Mesendoderm (in vitro differentiated cells): ENCODE results near the gene SLC39A3.
"Not testable (repeated sequence)": the region's sequence is repeated elsewhere in the genome, so short reads cannot be mapped to it uniquely, and the experiment has no call there.

Experiments used
- DNase-seq: peaks from one replicate; pipeline ENCODE4 v3.0.0; 2013
- H2AK5ac ChIP-seq: 2 replicates; pipeline ENCODE4 v1.6.1; 2013; ENCODE audit warnings: low read length, inconsistent platforms
- H2BK120ac ChIP-seq: 2 replicates; pipeline ENCODE4 v1.6.1; 2013; ENCODE audit warnings: low read depth, mild to moderate bottlenecking, low read length, moderate library complexity, mixed read lengths
- H2BK15ac ChIP-seq: replicated peaks from 2 replicates; pipeline ENCODE4 v1.6.1; 2013; ENCODE audit warnings: low read depth, mild to moderate bottlenecking, moderate library complexity
- H2BK5ac ChIP-seq: 2 replicates; pipeline ENCODE4 v1.6.1; 2013; ENCODE audit warnings: low read length, inconsistent platforms
- H3K18ac ChIP-seq: 2 replicates; pipeline ENCODE4 v1.6.1; 2013; ENCODE audit warnings: mild to moderate bottlenecking, low read length, mixed read lengths
- H3K23ac ChIP-seq: one replicate; pipeline ENCODE4 v1.6.1; 2013; ENCODE audit warnings: low read length
- H3K27ac ChIP-seq: 2 replicates; pipeline ENCODE4 v1.5.1; 2013; ENCODE audit warnings: low read depth, mild to moderate bottlenecking, inconsistent platforms, low read length, moderate library complexity
- H3K27me3 ChIP-seq: 2 replicates; pipeline ENCODE4 v1.6.1; 2013; ENCODE audit warnings: low read length, control low read depth, mild to moderate bottlenecking, inconsistent platforms; ENCODE audit not compliant: insufficient read depth, poor library complexity
- H3K36me3 ChIP-seq: 2 replicates; pipeline ENCODE4 v1.6.1; 2013; ENCODE audit warnings: low read length, inconsistent platforms; ENCODE audit not compliant: control insufficient read depth, insufficient read depth
- H3K4ac ChIP-seq: one replicate; pipeline ENCODE4 v1.6.1; 2013; ENCODE audit warnings: low read depth, mild to moderate bottlenecking, low read length, moderate library complexity
- H3K4me1 ChIP-seq: 2 replicates; pipeline ENCODE4 v1.6.1; 2013; ENCODE audit warnings: low read depth, low read length, inconsistent platforms; ENCODE audit not compliant: control insufficient read depth
- H3K4me2 ChIP-seq: 2 replicates; pipeline ENCODE4 v1.6.1; 2013; ENCODE audit warnings: low read length
- H3K4me3 ChIP-seq: 2 replicates; pipeline ENCODE4 v1.5.1; 2013; ENCODE audit warnings: mild to moderate bottlenecking, low read length
- H3K56ac ChIP-seq: one replicate; pipeline ENCODE4 v1.6.1; 2013; ENCODE audit warnings: low read length
- H3K79me1 ChIP-seq: 2 replicates; pipeline ENCODE4 v1.6.1; 2013; ENCODE audit warnings: low read length, inconsistent platforms
- H3K79me2 ChIP-seq: 2 replicates; pipeline ENCODE4 v1.6.1; 2013; ENCODE audit warnings: mild to moderate bottlenecking, low read length; ENCODE audit not compliant: control insufficient read depth, insufficient read depth
- H3K9ac ChIP-seq: 2 replicates; pipeline ENCODE4 v1.6.1; 2013; ENCODE audit warnings: low read length, inconsistent platforms
- H4K5ac ChIP-seq: one replicate; pipeline ENCODE4 v1.6.1; 2013; ENCODE audit warnings: low read length
- H4K8ac ChIP-seq: one replicate; pipeline ENCODE4 v1.6.1; 2013; ENCODE audit warnings: low read depth, mild to moderate bottlenecking, control low read depth, low read length, moderate library complexity
- WGBS: extraction: QIAGEN DNeasy Blood & Tissue Kit; methylation state at CpG from one replicate; pipeline ENCODE4 v1.1.7; 2013; ENCODE audit warnings: low lambda C conversion rate, missing lambda C conversion rate; ENCODE audit not compliant: insufficient coverage; ENCODE audit errors: extremely low coverage; 5-methylcytosine and 5-hydroxymethylcytosine counted together

Gene SLC39A3

DNA sequence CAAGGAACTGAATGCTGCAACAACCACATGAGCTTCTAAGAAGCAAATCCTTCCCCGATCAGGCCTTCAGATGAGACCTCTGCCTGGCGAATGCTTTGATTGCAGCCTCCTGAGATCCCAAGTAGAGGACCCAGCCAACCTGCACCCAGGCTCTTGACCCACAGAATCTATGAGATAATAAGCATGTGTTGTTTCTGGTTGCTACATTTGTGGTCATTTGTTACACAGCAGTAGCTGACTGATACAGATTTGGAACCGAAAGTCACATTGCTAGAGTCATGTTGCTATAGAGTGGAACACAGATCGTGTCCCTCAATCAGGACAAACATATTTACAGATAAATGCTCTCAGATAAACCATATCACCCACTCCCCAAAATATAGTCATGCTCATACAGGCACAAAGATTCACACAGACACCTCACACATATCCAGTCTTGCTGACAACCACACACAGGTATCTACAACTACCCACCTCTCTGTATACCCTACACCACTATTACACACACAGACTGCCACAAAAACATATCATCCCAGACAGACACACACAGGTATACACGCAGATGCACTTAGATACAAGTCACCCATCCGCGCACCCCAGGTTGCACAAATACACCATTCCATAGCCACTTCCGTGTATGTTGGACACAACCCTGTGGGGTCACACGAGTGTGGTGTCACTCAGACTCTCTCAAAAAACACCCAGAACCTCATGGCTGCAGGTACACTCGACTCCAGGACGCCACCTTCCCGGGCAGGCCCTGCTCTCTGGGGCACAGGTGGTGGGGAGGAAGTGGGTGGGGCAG is 24.1 kb downstream of the SLC39A3 start:
- H3K79me1 ChIP-seq: no peaks in the 10 kb centered on the region
- H3K9ac ChIP-seq: no peak overlapping the region
- no peak overlapping the region for H2AK5ac ChIP-seq
- no CpG with 5 or more reads among the region's 12 CpGs for WGBS
- H2BK120ac ChIP-seq: no peak overlapping the region
- H3K36me3 ChIP-seq: no peaks in the 10 kb centered on the region
- H3K4me3 ChIP-seq: no peak overlapping the region
- H3K4me2 ChIP-seq: no peak overlapping the region
- no peak overlapping the region for H3K23ac ChIP-seq
- H3K27ac ChIP-seq: no peak overlapping the region
- no peaks in the 10 kb centered on the region for H3K4me1 ChIP-seq
- H2BK15ac ChIP-seq: no peak overlapping the region
- no peak overlapping the region for H3K18ac ChIP-seq
- no peak overlapping the region for H3K4ac ChIP-seq
- H3K56ac ChIP-seq: no peak overlapping the region
- H4K5ac ChIP-seq: no peak overlapping the region
- no peaks in the 10 kb centered on the region for H3K79me2 ChIP-seq
- no peak for DNase-seq
- no peak overlapping the region for H2BK5ac ChIP-seq
- H3K27me3 ChIP-seq: no peaks in the 10 kb centered on the region
- no peak overlapping the region for H4K8ac ChIP-seq

DNA sequence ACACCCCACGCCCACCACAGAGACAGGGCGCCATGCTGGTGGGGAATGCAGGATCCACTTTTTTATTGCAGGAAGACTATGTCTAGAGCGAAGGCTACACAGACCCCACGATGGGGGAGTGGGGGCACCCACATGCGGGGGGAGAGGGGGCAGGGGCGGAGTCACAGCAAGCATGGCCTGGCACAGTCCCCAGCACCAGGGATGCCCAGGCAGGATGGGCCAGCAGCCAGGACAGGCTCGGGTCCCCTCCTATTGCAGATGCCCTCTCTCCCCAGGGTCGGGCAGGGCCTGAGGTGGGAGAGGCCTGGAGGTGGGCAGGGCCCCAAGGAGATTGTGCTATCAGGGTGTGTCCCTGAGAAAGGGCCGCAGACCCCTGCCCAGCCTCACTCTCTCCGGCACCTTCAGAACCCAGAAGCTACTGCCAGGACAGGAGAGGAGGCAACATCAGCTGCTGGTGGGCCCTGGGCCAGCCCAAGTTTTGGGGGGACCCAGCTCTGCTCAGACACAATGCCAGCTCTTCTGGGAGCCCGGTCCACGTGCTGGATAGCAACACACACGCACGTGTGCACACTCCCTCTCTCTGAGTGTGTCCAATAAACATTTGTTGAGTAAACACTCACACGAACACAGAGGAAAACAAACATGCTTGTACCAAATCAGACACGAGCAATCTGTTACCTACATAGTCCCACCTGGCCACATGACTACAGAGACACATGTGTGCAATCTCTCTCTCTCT is 25.1 kb downstream of the SLC39A3 start:
- no peak overlapping the region for H2BK120ac ChIP-seq
- no peaks in the 10 kb centered on the region for H3K79me1 ChIP-seq
- no peak overlapping the region for H3K4ac ChIP-seq
- no CpG with 5 or more reads among the region's 16 CpGs for WGBS
- no peaks in the 10 kb centered on the region for H3K27me3 ChIP-seq
- DNase-seq: no peak
- H3K4me1 ChIP-seq: no peaks in the 10 kb centered on the region
- no peak overlapping the region for H2BK15ac ChIP-seq
- H4K5ac ChIP-seq: no peak overlapping the region
- H3K79me2 ChIP-seq: no peaks in the 10 kb centered on the region
- H3K4me2 ChIP-seq: no peak overlapping the region
- no peak overlapping the region for H2AK5ac ChIP-seq
- no peak overlapping the region for H3K9ac ChIP-seq
- H3K36me3 ChIP-seq: no peaks in the 10 kb centered on the region
- H3K4me3 ChIP-seq: no peak overlapping the region
- H3K23ac ChIP-seq: no peak overlapping the region
- no peak overlapping the region for H3K56ac ChIP-seq
- H3K18ac ChIP-seq: no peak overlapping the region
- no peak overlapping the region for H3K27ac ChIP-seq
- no peak overlapping the region for H4K8ac ChIP-seq
- H2BK5ac ChIP-seq: no peak overlapping the region

DNA sequence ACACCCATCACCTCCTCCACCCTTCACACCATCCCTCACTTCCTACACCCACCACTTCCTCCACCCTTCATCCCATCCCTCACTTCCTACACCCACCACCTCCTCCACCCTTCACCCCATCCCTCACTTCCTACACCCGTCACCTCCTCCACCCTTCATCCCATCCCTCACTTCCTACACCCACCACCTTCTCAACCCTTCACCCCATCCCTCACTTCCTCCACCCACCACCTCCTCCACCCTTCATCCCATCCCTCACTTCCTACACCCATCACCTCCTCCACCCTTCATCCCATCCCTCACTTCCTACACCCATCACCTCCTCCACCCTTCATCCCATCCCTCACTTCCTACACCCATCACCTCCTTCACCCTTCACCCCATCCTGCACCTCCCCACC is 25.7 kb downstream of the SLC39A3 start:
- H3K9ac ChIP-seq, H3K4me2 ChIP-seq, H2BK120ac ChIP-seq, H4K5ac ChIP-seq, DNase-seq, H4K8ac ChIP-seq, H2BK15ac ChIP-seq, H3K4ac ChIP-seq, H3K27me3 ChIP-seq, H2BK5ac ChIP-seq, H3K79me1 ChIP-seq, H3K23ac ChIP-seq, H3K27ac ChIP-seq, H3K4me1 ChIP-seq, H3K79me2 ChIP-seq, H3K56ac ChIP-seq, H3K36me3 ChIP-seq, H3K4me3 ChIP-seq, H3K18ac ChIP-seq, H2AK5ac ChIP-seq: not testable (repeated sequence)
- 100% methylated on average over 1 of the region's 1 CpG for WGBS

DNA sequence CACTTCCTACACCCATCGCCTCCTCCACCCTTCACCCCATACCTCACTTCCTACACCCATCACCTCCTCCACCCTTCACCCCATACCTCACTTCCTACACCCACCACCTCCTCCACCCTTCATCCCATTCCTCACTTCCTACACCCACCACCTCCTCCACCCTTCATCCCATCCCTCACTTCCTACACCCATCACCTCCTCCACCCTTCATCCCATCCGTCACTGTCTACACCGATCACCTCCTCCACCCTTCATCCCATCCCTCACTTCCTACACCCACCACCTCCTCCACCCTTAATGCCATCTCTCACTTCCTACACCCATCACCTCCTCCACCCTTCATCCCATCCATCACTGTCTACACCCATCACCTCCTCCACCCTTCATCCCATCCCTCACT is 26.6 kb downstream of the SLC39A3 start:
- not testable (repeated sequence) for H3K27me3 ChIP-seq, H3K27ac ChIP-seq, H2BK120ac ChIP-seq, H3K79me2 ChIP-seq, H2AK5ac ChIP-seq, H3K79me1 ChIP-seq, H3K4me2 ChIP-seq, H3K4ac ChIP-seq, H3K9ac ChIP-seq, H3K23ac ChIP-seq, H3K36me3 ChIP-seq, H4K5ac ChIP-seq, H2BK5ac ChIP-seq, H3K56ac ChIP-seq, H3K4me1 ChIP-seq, H3K18ac ChIP-seq, H4K8ac ChIP-seq, H3K4me3 ChIP-seq, H2BK15ac ChIP-seq, DNase-seq
- WGBS: 100% methylated on average over 3 of the region's 3 CpGs

DNA sequence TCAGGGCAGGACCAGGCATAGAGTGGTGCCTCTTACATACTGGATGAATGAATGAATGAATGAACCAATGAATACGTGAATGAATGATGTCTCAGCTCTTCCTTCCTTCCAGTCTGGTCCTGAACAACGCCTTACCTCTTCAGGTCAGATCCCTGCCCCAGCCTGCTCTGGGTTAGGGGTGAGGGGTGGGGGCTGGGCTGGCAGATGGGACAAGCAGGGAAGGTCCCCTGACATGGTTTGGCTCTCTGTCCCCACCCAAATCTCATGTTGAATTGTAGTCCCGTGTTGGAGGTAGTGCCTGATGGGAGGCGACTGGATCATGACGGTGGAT is 28.0 kb downstream of the SLC39A3 start:
- DNase-seq: no peak
- Histone ChIP-seq H3K79me2 (no peaks in the 10 kb centered on the region), H3K36me3 (no peaks in the 10 kb centered on the region), H3K4me2 (no peak overlapping the region), H2AK5ac (no peak overlapping the region), H2BK15ac (no peak overlapping the region), H2BK5ac (no peak overlapping the region), H3K79me1 (no peaks in the 10 kb centered on the region), H3K9ac (no peak overlapping the region), H3K4me1 (no peaks in the 10 kb centered on the region), H2BK120ac (no peak overlapping the region), H3K4me3 (no peak overlapping the region), H3K4ac (no peak overlapping the region), H3K27me3 (no peaks in the 10 kb centered on the region), H4K5ac (no peak overlapping the region), H3K18ac (no peak overlapping the region), H4K8ac (no peak overlapping the region), H3K23ac (no peak overlapping the region), H3K56ac (no peak overlapping the region), H3K27ac (no peak overlapping the region)
- WGBS: no CpG with 5 or more reads among the region's 5 CpGs
